Measurements from ENCODE around the gene B4GALT6.

Gene B4GALT6

DNA sequence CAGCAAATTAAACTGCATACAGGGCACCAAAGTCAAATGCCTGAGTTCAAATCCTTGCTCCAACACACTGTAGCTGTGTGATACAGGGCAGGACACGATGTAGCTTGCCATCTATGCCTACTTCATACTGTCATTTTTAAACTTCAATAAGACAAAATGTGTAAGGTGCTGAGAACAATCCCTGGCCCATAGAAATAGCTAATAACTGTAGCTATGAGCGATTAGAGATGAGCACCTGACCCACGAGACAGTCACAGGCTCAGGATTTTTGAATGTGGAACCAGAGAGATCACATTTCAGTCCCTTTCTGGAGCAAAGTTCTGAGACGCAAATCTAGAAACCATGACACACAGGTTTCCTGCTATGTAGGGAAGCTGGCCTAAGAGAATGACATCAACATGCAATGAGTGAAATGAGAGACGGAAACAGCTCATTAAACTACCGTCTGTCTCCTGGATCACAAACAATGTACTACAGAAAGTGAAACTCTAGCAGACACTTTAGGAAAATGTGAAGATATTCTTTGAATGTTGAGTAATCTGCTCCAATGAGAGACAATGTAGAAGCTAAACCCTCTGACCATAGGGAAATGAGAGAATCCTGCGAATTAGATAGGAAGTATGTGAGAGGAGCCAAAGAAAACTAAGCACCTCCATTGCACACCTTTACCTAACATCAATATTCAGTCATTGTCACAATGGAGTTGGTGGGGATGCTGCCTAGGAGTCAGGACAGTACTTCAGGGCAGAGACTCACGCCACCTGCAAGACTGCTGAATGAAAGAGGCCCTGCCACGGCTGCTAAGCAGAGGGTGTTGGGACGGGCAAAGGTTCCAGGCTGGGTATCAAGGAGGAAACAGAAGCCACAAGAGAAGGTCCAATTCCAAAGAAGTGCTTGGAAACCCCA is 25.5 kb downstream of the B4GALT6 start:
- DNase-seq = peak; percentile 4

DNA sequence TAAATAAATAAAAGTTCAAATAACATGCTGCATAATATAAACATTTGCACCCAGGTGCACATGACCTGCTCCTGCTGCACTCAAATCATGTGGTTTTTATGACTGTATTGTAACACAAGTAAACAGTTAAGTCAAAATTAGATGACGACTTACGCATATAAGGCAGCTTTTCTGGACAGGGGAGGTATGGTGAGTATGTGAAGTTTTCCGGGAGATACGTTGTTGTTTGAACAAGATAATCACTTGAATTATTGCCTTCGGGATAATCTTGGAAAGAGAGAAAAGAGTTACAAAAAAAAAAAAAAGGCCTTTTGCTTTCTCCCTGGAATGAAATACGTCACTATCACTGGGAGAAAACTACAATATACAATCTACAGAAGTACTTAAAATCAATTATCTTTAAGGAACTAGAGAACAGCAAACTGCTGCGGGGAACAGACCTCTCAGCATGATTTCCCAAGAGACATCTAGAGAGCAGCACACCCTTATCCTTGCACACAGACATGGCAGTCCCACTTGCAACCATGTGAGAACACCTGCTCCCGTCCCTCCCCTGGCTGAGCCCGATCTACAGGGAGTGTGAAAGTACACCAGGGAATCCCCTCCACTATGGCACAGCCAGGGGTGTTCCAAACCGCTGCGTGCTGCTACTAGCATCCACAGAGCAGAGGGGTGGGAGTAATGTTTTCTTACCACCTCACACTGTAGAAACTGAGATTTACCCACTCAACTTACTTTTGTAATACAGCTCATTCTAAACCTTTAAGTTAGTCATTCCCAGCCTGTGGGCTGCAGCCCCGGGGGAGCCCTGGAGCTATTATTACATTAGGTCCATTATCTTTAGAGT is 26.3 kb downstream of the B4GALT6 start:
- DNase-seq = no peak

DNA sequence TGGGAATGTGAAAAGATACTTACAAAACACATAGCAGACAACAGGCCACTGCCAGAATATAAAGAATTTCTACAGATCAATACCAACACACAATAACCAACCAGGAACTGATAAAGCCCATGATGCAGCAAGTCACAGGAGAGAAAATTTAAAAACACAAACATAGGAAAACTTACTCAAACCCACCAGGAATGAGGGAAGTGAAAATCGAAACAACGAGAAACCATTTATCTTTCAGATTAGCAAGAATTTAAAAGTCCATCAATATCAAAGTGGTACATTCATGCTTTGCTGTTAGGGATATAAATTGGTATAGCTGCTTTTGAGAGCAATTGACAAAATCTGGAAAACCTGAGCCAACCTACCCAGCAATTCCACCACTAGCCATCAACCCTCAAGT is 27.6 kb downstream of the B4GALT6 start:
- DNase-seq = no peak

DNA sequence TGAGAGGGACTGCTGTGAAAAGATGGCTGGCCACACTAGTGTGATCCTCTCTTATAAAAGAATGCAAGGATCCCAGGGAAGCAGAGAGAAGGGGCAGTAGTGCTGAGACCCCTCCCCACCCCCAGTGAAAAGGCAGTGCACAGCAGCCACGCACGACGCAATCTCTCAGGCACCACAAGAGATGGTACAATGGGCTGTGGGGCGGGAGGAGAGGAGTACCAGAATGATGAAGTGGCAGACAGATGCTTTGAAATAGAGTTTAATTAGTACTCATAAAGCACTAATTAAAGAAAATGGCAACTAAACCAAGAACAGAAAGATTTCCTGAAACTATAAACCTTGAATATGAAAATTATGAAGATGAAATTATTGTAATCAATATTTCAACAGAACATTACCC is 29.0 kb downstream of the B4GALT6 start:
- no peak for DNase-seq

DNA sequence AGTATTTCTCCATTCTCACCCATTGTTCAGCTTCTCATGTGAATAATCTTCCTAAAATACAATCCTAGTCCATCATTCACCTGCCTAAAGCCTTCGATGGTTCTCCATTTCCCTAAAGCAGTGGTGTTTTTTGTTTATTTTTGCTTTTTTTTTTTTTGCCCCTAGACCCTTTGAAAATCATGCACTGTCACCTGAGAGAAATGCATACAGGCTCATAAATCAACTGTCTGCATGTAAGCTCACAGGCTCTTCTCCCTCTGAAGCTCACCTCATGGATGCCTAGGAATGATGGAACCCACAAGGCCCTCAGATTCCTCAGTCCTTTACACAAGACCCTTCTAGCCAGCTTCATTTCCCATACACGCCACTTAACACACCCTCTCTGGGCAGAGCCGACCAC is 31.5 kb downstream of the B4GALT6 start:
- no peak for DNase-seq

DNA sequence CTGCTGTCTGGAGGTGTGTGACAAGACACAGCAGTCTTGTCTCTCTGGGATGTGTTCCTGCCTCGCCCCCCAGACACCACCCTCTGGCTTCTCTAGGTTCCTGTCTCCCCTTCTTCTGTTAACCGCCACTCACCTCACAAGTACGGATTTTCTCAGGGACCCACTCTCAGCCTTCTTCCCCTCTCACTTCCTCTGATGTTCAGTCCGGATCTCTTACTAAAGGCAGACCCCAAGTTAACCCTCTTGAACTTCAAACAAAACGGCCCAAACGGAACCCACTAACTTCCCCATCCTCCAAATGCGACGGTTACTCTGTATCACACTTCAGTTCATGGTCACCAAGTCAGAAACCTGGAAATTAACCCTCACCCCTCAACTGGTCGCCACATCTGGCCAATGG is 32.0 kb downstream of the B4GALT6 start:
- no peak for DNase-seq

DNA sequence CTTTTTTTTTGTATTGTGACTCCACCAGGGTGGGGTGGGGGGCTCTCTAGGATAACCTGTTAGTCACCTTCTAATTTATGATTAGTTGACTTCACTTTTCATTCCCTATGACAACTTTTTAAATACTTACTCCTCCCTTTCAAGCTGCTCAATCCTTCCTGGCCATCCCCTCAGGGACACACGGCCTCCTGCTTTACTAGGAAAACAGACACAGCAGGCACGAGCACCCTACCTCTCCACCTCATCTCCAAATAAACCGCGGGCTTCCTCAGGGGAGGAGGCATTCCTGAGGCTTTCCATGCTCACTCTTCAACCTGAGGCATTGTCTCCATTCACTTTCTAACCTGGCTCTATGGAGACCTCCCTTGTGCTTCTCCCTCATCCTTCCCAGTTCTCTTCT is 33.0 kb downstream of the B4GALT6 start:
- no peak for DNase-seq

DNA sequence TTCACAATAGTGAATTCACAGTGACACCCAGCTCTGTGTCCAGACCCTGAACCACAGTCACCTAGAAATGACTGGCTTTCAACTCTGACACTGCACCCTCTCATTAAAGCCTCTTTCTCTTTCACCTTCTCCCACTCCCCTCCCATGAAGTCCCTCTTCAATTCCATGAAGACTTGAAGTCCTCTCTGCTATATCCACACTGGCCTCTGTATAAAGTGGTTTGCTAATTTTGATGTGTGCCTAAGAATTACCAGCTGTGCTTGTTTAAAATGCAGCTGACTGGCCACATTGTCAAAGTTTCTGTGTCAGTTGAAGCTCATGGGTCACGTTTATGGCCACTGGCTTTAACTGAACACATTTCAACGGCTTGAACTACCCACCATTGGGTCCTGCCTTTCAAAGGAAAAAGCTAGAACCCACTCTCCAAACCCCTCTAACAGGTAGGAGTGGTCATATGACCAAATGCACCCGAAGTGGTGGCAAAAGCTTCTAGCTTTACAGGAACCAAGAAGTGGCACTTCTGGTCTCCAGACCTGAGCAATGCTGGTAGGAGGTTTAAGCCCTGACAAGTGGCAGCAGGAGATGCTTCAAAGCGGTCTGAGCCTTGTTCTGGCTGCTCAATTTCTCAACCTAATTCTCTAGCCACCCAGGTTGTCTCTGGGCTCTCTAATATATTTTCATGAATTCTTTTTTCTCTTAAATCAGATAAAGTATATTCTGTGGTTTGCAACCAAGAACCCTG is 34.2 kb downstream of the B4GALT6 start:
- no peak for DNase-seq

DNA sequence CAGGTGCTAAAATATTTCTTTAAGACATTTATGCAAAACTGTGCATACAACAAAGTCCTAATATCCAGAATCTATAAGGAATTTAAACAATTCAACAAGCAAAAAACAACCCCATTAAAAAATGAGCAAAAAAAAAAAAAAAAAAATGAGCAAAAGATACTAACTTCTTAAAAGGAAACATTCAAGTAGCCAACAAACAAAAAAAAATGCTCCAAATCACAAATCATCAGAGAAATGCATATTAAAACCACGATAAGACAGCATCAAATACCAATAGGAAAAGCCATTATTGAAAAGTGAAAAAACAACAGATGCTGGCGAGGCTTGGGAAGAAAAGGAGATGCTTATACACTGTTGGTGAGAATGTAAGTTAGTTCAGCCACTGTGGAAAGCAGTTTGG is 34.9 kb downstream of the B4GALT6 start:
- no peak for DNase-seq

DNA sequence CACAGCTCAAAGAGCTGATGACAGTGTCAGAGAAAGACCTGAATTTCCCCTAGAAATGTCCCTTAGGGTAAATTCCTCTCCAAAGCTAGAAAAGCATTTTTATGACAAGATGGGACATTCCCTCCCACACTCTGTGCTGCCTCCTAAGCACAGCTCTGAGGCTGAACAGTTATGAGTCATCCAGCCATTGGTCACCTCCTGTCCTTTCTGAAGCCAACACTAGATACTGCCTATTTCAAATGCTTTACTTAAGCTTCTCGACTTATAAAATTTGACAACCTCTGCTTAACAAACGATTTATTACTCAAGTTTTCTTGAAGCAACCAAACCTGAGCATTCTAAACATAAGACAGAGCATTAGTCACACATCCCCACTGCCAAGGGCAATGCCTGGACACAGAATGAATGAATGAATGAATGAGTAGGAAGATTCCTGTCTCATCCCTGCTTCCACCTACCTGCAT is 35.4 kb downstream of the B4GALT6 start:
- DNase-seq = peak; percentile 34

DNA sequence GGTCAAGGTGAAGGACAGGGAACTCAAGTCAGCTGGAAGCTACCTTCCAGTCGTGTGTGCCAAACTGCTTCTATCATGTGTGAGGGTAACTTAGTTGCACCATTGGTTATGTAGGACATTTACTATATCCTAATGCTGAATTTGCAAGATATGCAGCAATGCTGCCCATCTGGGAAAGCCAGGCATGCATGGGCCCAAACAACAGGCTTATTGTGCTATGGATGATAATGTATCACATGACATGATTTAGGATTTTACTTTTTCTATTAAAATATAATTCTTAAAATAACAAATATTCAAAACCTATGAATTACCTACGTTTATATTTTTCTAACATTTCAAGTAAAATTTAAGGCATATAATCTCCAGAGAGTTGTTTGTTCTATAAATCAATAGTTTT is 35.9 kb downstream of the B4GALT6 start:
- no peak for DNase-seq

DNA sequence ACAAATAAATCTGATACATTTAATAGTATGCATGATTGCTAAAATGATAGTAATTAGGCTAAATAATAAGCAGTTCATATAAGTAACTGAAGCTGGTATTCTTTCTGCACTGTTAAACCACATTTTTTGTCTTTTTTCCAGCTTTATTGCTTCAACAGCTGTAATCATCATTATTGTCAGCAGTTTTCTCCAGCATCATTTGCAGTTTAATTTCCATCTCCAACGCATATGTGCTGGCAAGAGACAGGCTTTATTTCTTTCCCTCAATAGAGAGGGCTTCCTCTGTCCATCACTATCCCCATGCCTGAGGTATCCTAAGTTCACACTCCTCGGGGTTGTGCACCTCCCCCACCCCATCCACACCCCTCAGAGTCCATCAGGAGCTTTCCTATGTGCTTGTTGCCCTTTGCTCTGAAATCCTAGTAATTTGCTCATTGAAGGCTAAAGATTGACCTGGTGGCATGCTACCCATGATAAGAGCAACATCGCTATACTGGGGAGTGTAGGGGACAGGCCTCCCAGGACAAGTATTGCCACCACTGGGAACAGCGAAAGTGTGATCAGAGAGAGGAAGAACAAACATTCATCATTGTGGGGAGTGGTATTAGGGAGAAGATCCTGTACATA is 37.1 kb downstream of the B4GALT6 start:
- DNase-seq = no peak

DNA sequence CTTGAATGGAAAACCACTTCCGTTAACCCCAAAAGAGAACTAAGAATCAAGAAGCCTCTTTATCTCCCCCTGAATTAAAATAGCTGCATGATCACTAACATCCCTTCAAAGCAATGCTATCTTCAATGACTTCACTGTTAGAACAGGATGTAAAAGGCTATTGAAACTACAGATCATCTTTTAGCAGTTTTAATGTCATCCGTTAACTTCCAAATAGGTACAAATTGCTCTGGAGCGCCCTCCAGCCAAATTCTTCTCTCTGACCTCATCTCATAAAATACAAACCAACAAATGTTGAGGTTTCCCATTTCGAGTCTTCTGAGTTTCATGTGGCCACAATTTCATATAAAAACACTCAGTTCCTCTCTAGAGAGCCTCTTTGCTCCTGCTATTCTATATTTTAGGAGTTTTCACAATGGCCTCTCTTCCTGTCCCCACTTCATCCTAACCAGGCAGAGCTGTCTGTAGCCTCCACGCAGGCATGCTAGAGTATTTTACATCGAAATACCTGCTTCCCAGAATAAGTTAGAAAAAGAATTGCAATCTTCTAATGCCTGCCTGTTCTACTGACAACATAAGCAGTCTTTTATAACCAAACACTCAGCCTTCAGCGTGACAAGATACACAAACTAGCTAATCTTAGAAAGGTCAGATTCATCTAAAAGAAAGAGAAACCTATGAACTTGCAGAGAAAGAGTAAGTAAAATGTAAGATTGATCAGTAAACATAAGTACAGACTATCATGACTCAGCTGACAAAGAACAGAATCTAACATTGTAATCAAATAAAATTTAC is 37.9 kb downstream of the B4GALT6 start:
- DNase-seq = no peak

DNA sequence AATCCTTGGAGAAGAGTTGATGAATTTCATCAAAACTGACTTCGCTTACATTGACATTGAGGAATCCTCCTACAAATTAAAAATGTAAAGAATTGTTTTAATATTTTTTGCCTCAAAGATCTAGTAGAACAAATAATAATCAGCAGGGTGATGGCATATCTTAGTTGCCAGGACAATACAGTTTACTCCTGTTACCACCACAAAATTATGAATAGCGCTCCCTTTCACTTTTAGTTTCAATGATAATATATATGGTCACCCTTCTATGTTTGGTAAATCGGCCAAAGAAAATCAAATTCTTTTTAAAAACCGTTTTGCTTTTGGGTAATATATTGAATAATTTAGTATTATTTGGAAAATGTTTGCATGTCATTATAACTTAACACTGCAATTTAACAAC is 39.0 kb downstream of the B4GALT6 start:
- no peak for DNase-seq

DNA sequence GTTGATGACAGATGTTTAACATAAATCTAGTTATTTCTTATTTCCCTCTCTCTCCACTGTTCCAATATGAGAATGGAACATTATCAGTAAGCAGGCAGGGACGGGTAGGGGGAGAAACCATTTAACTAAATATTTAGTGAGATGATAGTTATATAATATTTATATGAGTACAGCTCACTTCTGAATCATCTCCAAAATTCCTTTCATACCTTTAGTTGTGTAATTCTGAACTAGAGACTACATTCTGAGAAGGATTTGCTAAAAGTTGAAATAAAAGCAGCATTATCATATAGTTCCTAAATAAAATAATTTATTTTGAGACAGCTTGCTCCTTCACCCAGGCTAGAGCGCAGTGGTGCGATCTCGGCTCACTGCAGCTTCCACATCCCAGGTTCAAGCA is 41.4 kb downstream of the B4GALT6 start:
- DNase-seq = peak; percentile 10

DNA sequence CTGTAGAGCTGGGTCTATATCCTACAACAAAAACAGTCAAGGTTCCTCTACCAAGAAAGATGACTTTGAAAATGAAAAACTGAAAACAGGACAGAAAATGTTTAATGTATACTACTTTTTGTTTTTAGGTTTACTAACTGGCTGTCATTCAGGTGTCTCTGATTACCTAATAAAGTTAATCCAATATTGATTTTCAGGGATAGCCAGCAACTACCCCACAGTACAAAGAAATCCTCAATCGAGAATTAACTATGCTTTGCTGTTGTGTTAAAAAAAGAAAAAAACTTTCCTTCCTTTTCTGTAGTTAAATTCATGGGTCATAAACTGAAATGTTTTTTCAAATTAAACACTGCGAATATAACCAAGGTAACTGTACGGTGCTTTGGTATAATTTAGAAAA is 46.9 kb downstream of the B4GALT6 start:
- no peak for DNase-seq

DNA sequence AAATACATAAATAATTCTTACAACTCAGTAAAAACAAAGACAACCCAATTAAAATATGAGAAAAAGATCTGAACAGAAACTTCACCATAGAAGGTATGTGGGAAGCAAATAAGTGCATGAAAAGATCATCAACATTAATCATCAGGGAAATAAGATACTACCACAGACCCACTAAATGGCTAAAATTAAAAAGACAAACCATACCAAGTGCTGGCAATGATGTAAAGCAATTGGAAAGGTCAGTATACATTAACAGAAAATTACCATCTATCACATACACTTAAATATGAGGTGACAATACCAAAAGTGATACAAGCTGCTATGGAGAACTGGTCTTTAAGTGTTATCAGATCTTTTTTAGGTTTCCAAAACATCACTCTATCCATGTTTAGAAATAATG is 48.0 kb downstream of the B4GALT6 start:
- DNase-seq = no peak

DNA sequence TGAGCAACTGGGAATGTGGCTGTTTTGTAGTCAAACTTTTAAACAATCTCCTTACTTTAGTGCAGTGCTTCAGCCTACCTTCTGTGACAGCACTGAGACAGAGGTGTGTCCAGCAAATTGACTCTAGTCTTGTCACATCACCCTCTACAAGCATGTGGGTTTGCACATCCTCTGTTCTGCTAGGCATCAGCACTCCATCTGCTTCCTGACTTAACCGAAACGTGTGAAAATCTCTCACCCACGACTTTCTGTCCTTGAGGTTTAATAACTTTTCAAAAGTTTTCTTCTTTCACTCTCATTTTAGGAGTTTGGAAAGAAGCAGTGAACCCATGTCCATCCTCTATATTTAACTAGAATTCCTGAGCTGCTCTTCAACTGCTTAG is 50.1 kb downstream of the B4GALT6 start:
- no peak for DNase-seq

DNA sequence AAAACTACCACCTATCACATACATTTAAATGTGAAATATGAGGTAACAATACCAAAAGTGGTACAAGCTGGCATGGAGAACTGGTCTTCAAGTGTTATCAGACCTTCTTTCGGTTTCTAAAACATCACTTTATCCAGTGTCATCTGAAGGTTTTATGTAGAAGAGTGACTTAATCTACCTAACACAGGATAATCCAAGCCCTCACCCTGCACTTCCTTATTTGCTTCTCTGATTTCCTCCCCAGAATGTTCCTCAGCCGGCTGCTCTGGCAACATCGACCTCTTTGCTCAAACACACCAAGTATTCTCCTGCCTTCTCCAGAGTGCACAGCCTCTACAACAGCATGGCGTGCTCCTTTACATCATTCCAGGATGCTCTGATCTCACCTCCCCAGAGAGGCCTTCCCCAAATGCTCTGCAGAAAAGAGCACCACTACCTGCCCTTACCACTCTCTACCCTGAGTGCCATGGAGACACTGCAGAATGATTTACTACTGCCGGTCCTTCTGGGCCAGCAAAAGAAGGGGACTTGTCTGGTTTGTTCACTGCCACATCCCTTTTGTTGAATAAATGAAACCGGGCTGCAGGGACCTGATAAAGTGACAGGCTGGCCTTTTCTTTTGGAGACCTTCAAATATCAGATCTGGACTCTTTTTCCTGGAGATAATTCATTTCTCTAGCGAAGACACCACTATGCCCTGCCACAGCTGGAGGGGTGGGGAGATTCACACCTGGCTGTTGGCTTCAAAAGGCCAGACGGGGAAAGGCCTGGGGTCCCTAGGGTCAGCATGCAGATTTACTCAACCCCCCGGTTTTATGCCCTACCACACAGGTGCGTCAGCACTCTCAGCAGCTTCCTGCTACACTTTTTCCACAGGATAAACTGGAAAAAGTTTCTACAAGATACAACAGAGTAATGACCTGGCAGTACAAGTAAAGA is 50.7 kb downstream of the B4GALT6 start:
- no peak for DNase-seq

DNA sequence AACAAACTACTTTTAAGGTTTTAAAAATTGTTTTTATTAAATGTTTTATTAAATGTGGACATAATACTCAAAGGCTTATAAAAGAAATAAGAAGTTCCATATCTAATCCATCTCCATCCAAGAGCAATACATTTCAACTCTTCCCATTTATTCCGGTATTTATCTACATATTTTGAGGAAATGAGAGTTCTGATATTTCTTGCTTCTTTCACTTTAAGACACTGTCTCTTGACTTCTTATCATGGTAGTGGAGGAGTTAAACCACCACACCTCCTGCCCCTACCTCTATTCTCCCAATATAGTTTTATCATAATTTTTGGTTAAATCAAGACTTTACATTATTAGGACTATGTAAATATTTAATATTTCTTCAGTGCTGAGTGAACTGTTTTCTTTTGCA is 52.0 kb downstream of the B4GALT6 start:
- DNase-seq = no peak

DNA sequence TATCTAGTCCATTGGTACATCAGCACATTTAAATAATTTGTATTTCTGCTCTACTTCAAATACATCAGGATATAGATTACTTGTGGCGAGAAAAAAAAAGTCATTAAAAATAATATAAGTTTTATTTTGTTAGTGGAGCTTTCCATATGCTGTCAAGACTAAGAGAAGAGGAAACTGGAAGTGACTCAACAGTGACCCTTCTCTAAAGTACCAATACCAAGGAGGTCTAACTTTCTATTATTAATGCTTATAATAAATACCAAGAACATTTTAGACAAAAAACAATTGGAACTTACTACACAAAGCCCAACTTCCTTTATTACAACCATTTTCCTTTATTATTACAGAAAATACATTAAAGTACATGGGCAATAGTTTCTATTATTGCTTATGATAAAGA is 52.9 kb downstream of the B4GALT6 start:
- no peak for DNase-seq
